Right lobe of liver (tissue), 4 donors: ENCODE results near the gene SERPINI1.

Source experiments
- CTCF ChIP-seq, 4 donors: fragments of 200-600 bp in 3 of 4; fragments of 450-650 bp in 1 of 4; IDR thresholded peaks; one replicate each; pipeline versions ENCODE4 v1.5.1 to v1.8.0; 2016 to 2022; ENCODE audit warnings: antibody characterized with exemption in 4 of 4, mild to moderate bottlenecking in 2 of 4
- POLR2A ChIP-seq: fragments of 450-650 bp; IDR thresholded peaks from one replicate; pipeline ENCODE4 v1.6.1; 2017; ENCODE audit warnings: antibody characterized with exemption, mild to moderate bottlenecking
- donor health status: DM: no; HTN: no; CAD: no.
- donor health status: DM: no; HTN: no; CAD: no.
- donor health status: DM: no; HTN: yes; CAD: no.

GRCh38 chr3:167732313-167733065 is 3.0 kb upstream of the SERPINI1 start:
- TF ChIP-seq CTCF (IDR thresholded peaks at IDR 0.05) (no peak), POLR2A (no peak)
